Coronary artery (tissue), 2 donors: ENCODE measurements around the gene CACNA2D3.

Experiments used
- DNase-seq: peaks from one replicate; pipeline ENCODE4 v3.0.0-alpha.2; 2017; ENCODE audit warnings: low spot score
- H3K27ac ChIP-seq, 2 donors: fragments of 200-600 bp; sonication (generic); one replicate each; pipeline ENCODE4 v1.5.1; 2016 to 2019
- H3K4me3 ChIP-seq: fragments of 200-600 bp; sonication (generic); 2 replicates; pipeline ENCODE4 v1.5.1; 2016; ENCODE audit warnings: mild to moderate bottlenecking, moderate library complexity
- CTCF ChIP-seq: fragments of 200-600 bp; sonication (generic); IDR thresholded peaks from one replicate; pipeline ENCODE4 v1.5.1; 2019; ENCODE audit warnings: antibody characterized with exemption

CACNA2D3 gene

DNA sequence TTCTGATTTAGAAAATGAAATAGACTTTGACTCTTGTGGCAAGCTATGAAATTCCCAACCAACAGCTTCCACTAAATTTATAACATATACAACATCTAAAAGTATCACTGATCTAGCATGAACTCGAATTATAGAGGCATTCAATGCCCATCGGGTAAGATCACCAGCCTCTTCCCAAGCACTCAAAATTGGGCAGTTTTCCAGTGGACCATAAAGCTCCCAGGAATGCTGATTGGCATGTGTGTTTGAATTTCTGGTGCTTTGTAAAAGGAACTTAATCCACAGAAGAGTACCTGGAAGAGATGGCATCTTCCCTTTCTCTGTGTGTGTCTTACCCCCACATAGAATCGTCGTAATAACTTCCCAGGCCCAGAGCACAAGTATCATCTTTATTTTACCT is 795.5 kb downstream of the CACNA2D3 start:
- no peak overlapping the region for H3K4me3 ChIP-seq
- TF ChIP-seq CTCF: no peak
- H3K27ac ChIP-seq: no peak overlapping the region
- no peak for DNase-seq

- no peak for DNase-seq
- TF ChIP-seq CTCF: no peak
- Histone ChIP-seq H3K4me3 (no peak overlapping the region), H3K27ac (no peak overlapping the region)
These were observed 796.2 kb downstream of the CACNA2D3 start for GRCh38 chr3:54918516-54918915.

DNA sequence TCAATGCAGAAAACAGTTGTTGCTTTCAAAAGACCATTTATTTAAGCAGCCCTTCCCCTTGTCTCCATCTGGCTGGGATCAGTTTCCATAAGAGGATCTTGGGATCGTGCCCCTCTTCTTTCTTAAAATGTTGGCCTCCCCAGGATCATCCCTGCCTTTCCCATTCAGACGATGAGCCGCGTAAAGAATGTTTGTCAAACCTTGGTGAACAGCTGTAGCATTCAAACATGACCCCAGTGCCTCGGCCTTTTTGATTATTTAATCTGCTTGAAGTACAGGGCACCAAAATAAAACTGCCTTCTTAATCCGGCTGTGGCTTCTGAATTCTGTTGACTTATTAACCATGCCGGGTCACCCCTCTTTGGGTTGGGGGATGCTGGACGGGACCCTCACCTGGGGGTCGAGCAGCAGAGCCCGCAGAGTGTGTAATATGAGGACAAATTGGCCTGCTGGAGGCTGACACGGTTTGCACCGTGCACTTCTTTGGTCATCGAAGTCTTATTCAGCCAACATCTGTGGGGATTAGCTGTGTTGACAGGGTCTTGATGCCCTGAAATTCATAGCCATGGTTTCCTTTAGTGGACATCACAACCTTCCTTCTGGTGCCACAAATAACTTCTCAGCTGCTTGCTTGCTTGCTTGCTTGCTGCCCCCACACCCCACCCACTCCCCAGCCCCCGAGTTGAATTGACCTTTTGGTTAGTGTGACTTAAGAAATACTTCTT is 805.9 kb downstream of the CACNA2D3 start, which contains the start of gene LRTM1:
LRTM1 (minus strand) TSS at position 14 of the 725 bp plus-strand sequence. CDS start 148 bp downstream, outside the sequence.
- Histone ChIP-seq H3K27ac (no peak within 1 kb of the TSS), H3K4me3 (no peak within 1 kb of the TSS)
- DNase-seq: no peak
- no peak for TF ChIP-seq CTCF

GRCh38 chr3:54931182-54931581 is 808.8 kb downstream of the CACNA2D3 start:
- no peak for DNase-seq
- H3K4me3 ChIP-seq: no peak overlapping the region
- no peak overlapping the region for H3K27ac ChIP-seq
- TF ChIP-seq CTCF: no peak

GRCh38 chr3:54932606-54933005 is 810.3 kb downstream of the CACNA2D3 start:
- no peak overlapping the region for H3K4me3 ChIP-seq
- no peak for TF ChIP-seq CTCF
- H3K27ac ChIP-seq: no peak overlapping the region
- no peak for DNase-seq

DNA sequence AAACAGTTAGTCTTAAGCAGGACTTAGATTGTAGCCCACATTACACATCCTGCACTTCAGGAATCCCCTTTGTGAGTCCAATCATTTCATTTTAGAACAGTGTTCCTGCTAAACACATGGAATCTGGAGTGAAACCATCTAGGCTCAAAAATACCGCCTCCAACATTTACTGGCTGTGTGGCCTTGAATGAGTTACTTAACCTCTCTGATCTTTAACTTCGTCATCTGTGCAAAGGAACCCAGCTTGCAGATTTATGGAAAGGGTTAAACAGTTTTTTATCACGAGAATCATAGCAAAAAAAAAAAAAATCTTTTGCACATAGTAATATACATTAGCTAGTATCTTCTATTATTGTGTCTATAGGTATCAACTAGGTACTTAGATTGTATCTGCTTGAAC is 813.5 kb downstream of the CACNA2D3 start:
- H3K4me3 ChIP-seq: no peak overlapping the region
- no peak for DNase-seq
- H3K27ac ChIP-seq: no peak overlapping the region
- no peak for TF ChIP-seq CTCF

- DNase-seq: no peak
- H3K4me3 ChIP-seq: no peak overlapping the region
- H3K27ac ChIP-seq: no peak overlapping the region
- TF ChIP-seq CTCF: no peak
These were observed 814.2 kb downstream of the CACNA2D3 start for GRCh38 chr3:54936561-54936960.
